Fibroblast of lung (primary cell): Measurements from ENCODE around the gene CBY2. TPM values are rescaled to one million over a fixed set of nuclear protein-coding genes. Genes with fewer than 3 reads are reported as not detected.

Experiments
- DNase-seq, 2 donors: peaks; one replicate each; pipeline versions ENCODE4 v3.0.0 to v3.0.0-alpha.2; 2010; ENCODE audit warnings: low read depth in 2 of 2
- H2AFZ ChIP-seq: 2 replicates; pipeline ENCODE4 v1.5.1; 2012; ENCODE audit warnings: low read length, control low read depth, inconsistent platforms
- H3K27ac ChIP-seq: 2 replicates; pipeline ENCODE4 v1.5.1; 2011; ENCODE audit warnings: low read length, control low read depth; ENCODE audit not compliant: insufficient read depth
- H3K27me3 ChIP-seq: 2 replicates; pipeline ENCODE4 v1.5.1; 2011; ENCODE audit warnings: mild to moderate bottlenecking, low read length; ENCODE audit not compliant: control insufficient read depth, insufficient read depth
- H3K36me3 ChIP-seq: 2 replicates; pipeline ENCODE4 v1.5.1; 2011; ENCODE audit warnings: low read length; ENCODE audit not compliant: control insufficient read depth, insufficient read depth
- H3K4me1 ChIP-seq: 2 replicates; pipeline ENCODE4 v1.5.1; 2011; ENCODE audit warnings: low read length; ENCODE audit not compliant: control insufficient read depth, insufficient read depth; ENCODE audit errors: extremely low read depth
- H3K4me2 ChIP-seq: 2 replicates; pipeline ENCODE4 v1.5.1; 2011; ENCODE audit warnings: low read length, control low read depth; ENCODE audit not compliant: insufficient read depth; ENCODE audit errors: extremely low read depth
- H3K4me3 ChIP-seq, 4 experiments: fragments of 200-600 bp in 1 of 4; sonication (generic) in 1 of 4; replicated peaks in 1 of 4; 2 replicates each; pipeline ENCODE4 v1.5.1; 2011 to 2016; ENCODE audit warnings: low read length in 4 of 4, low read depth in 3 of 4, mild to moderate bottlenecking in 3 of 4, control low read depth in 2 of 4, inconsistent platforms in 1 of 4, mixed read lengths in 1 of 4; ENCODE audit not compliant: insufficient read depth in 1 of 4; ENCODE audit errors: control extremely low read depth in 1 of 4
- H3K79me2 ChIP-seq: 2 replicates; pipeline ENCODE4 v1.5.1; 2012; ENCODE audit warnings: mild to moderate bottlenecking, low read length, inconsistent platforms; ENCODE audit not compliant: control insufficient read depth, insufficient read depth
- H3K9ac ChIP-seq: 2 replicates; pipeline ENCODE4 v1.5.1; 2011; ENCODE audit warnings: mild to moderate bottlenecking, low read length, control low read depth; ENCODE audit not compliant: insufficient read depth
- H3K9me3 ChIP-seq: 2 replicates; pipeline ENCODE4 v1.5.1; 2012; ENCODE audit warnings: low read depth, low read length; ENCODE audit not compliant: control insufficient read depth, insufficient read depth
- H4K20me1 ChIP-seq: 2 replicates; pipeline ENCODE4 v1.5.1; 2011; ENCODE audit warnings: low read length; ENCODE audit not compliant: control insufficient read depth, insufficient read depth; ENCODE audit errors: extremely low read depth
- CTCF ChIP-seq, 2 donors: IDR thresholded peaks in 1 of 2; conservative IDR thresholded peaks in 1 of 2; 1 replicate in 1 of 2; 2 replicates in 1 of 2; pipeline ENCODE4 v1.5.1; 2011 to 2012; ENCODE audit warnings: low read length in 2 of 2, control low read depth in 1 of 2, inconsistent platforms in 1 of 2, low read depth in 1 of 2, mild to moderate bottlenecking in 1 of 2
- EZH2 ChIP-seq: IDR thresholded peaks from 2 replicates; pipeline ENCODE4 v1.5.1; 2012; ENCODE audit warnings: low read length, control low read depth, mild to moderate bottlenecking; ENCODE audit errors: missing control alignments
- polyA plus RNA-seq, 2 donors: library from polyadenylated mRNA; depleted of rRNA in 1 of 2; stranded (reverse) in 1 of 2; unstranded in 1 of 2; fragments of >200 nt; gene quantifications; 2 replicates each; pipeline ENCODE4 v1.2.1, GENCODE V29; 2011 to 2012; ENCODE audit warnings: missing spikeins in 1 of 2
- total RNA-seq: library from RNA; depleted of rRNA; stranded (reverse); fragments of >200 nt; gene quantifications from 2 replicates; pipeline ENCODE4 v1.2.1, GENCODE V29; 2014

The CBY2 gene
- total and polyA plus RNA-seq, 2 donors (not counting 1 experiment from before 2014, with no cell fraction given) = not detected

DNA sequence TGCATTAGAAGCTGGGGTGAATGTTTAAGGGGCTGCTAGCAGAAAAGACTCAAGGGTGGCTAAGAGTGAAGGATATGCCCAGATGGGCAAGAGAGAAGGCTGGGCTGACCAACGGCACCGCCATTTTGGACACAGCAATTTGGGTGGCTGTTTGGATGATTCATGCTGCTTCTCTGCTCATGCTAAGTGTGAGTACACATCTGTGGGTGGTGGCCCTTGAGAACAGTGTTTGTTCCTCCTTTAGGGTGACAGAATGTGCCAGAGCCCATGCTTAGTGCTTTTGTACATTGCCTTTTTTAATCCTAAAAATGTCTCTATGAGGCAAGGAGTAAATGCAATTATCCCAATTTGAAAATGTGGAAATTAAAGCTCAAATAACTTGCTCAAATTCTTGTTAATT, 9.8 kb downstream of the CBY2 start:
- no peaks in the 10 kb centered on the region for H3K9me3 ChIP-seq
- no peak overlapping the region for H3K27ac ChIP-seq
- no peak overlapping the region for H2AFZ ChIP-seq
- H3K36me3 ChIP-seq = no peaks in the 10 kb centered on the region
- no peaks in the 10 kb centered on the region for H3K79me2 ChIP-seq
- TF ChIP-seq EZH2 (no peak), CTCF (conservative IDR thresholded peaks at IDR 0.05 in 1 of 2, IDR thresholded peaks at IDR 0.05 in 1 of 2; ENCODE audit: low read depth in 1 of 2, low read length in 2 of 2) (no peak)
- H3K4me3 ChIP-seq = no peak overlapping the region
- no peaks in the 10 kb centered on the region for H4K20me1 ChIP-seq
- H3K9ac ChIP-seq = no peak overlapping the region
- no peak for DNase-seq
- H3K4me2 ChIP-seq = no peak overlapping the region
- no peaks in the 10 kb centered on the region for H3K27me3 ChIP-seq
- no peaks in the 10 kb centered on the region for H3K4me1 ChIP-seq

GRCh38 chr13:45713106-45713690, 11.1 kb downstream of the CBY2 start:
- H4K20me1 ChIP-seq = no peaks in the 10 kb centered on the region

GRCh38 chr13:45713721-45714120, 11.6 kb downstream of the CBY2 start:
- H3K27me3 ChIP-seq = no peaks in the 10 kb centered on the region
- no peak overlapping the region for H3K4me3 ChIP-seq
- no peaks in the 10 kb centered on the region for H3K79me2 ChIP-seq
- H2AFZ ChIP-seq = no peak overlapping the region
- H3K9me3 ChIP-seq = no peaks in the 10 kb centered on the region
- H3K4me2 ChIP-seq = no peak overlapping the region
- no peak overlapping the region for H3K9ac ChIP-seq
- no peaks in the 10 kb centered on the region for H4K20me1 ChIP-seq
- no peak for DNase-seq
- no peaks in the 10 kb centered on the region for H3K4me1 ChIP-seq
- H3K27ac ChIP-seq = no peak overlapping the region
- TF ChIP-seq EZH2 = no peak
- TF ChIP-seq CTCF (conservative IDR thresholded peaks at IDR 0.05 in 1 of 2, IDR thresholded peaks at IDR 0.05 in 1 of 2; ENCODE audit: low read depth in 1 of 2, low read length in 2 of 2) = no peak
- H3K36me3 ChIP-seq = no peaks in the 10 kb centered on the region

More at GRCh38 chr13:45713106-45713690, 11.1 kb downstream of the CBY2 start:
- no peak overlapping the region for H3K4me3 ChIP-seq
- H3K4me1 ChIP-seq = no peaks in the 10 kb centered on the region
- H3K9ac ChIP-seq = no peak overlapping the region
- H3K27me3 ChIP-seq = no peaks in the 10 kb centered on the region
- no peaks in the 10 kb centered on the region for H3K9me3 ChIP-seq
- TF ChIP-seq CTCF (conservative IDR thresholded peaks at IDR 0.05 in 1 of 2, IDR thresholded peaks at IDR 0.05 in 1 of 2; ENCODE audit: low read depth in 1 of 2, low read length in 2 of 2) (no peak), EZH2 (no peak)
- H3K79me2 ChIP-seq = no peaks in the 10 kb centered on the region
- H3K27ac ChIP-seq = no peak overlapping the region
- no peak for DNase-seq
- H3K36me3 ChIP-seq = no peaks in the 10 kb centered on the region
- H3K4me2 ChIP-seq = no peak overlapping the region
- H2AFZ ChIP-seq = no peak overlapping the region
